Calu3 (cell line): ENCODE measurements around the gene USP2. TPM values are rescaled to one million over a fixed set of nuclear protein-coding genes. Genes with fewer than 3 reads are reported as not detected.

Source experiments
- BruUV-seq: library from RNA; stranded (reverse); fragments of 400-500 nt; replicated peaks from 2 replicates; lab custom pipeline; 2021; lab: Mats Ljungman, UMichigan
- CTCF ChIA-PET: fragments of 300-600 bp; sonication (Branson Sonifier 250); formaldehyde crosslinking; loops from one replicate; lab custom pipeline; 2022; ENCODE audit warnings: antibody characterized with exemption; lab: Charles Lee
- DNase-seq: peaks from one replicate; pipeline ENCODE4 v3.0.0; 2022
- H3K27ac Mint-ChIP-seq: one replicate; pipeline ENCODE4 v1.8.0; 2022; ENCODE audit warnings: mixed read lengths; ENCODE audit not compliant: unreplicated experiment
- H3K27me3 Mint-ChIP-seq: one replicate; pipeline ENCODE4 v1.8.0; 2022; ENCODE audit warnings: mixed read lengths; ENCODE audit not compliant: unreplicated experiment
- H3K36me3 Mint-ChIP-seq: one replicate; pipeline ENCODE4 v1.8.0; 2022; ENCODE audit warnings: mild to moderate bottlenecking, moderate library complexity, mixed read lengths; ENCODE audit not compliant: insufficient read depth, unreplicated experiment
- H3K4me1 Mint-ChIP-seq: one replicate; pipeline ENCODE4 v1.8.0; 2022; ENCODE audit warnings: mild to moderate bottlenecking, low read depth, mixed read lengths; ENCODE audit not compliant: unreplicated experiment
- H3K4me3 Mint-ChIP-seq: one replicate; pipeline ENCODE4 v1.8.0; 2022; ENCODE audit warnings: mild to moderate bottlenecking, low read depth, moderate library complexity, mixed read lengths; ENCODE audit not compliant: unreplicated experiment
- H3K9me3 Mint-ChIP-seq: one replicate; pipeline ENCODE4 v1.8.0; 2022; ENCODE audit warnings: low read depth, mixed read lengths; ENCODE audit not compliant: unreplicated experiment
- intact Hi-C: fragments of 100-400 bp; cut with micrococcal nuclease; formaldehyde crosslinking; loops from one replicate; pipeline ENCODE4 v1.10.0; 2022; ENCODE audit not compliant: unreplicated experiment
- total RNA-seq: library from RNA; stranded (reverse); gene quantifications from 2 replicates; pipeline ENCODE4 v1.2.3, GENCODE V29; 2022
- TF ChIP-seq, protein P1 (sequence below): fragments of 200-600 bp; IDR thresholded peaks from one replicate; pipeline ENCODE4 v1.8.0; 2022; ENCODE audit warnings: antibody characterized with exemption; ENCODE audit not compliant: unreplicated experiment

The USP2 gene
- total RNA-seq, 1 experiment from 2014 or later = 1.1 TPM

DNA sequence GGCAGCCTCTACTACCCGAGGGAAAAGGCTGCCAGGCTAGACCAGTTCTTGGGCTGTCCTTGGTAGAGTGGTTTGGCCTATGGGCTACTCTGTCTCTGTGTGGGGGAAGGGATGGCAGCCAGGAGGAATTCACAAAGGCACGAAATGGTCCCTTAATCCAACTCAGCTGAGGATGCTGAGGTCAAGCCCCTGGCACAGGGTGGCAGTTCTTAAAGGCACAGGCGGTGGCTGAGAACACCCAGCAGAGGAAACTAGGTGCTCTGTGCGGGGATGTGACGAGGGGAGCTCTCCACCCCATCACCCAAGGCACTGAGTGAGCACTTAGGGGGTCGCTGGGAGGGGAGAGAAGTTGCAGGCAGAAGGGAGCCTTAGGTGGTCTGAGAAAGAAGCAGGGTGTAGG lies 34.9 kb downstream of the USP2 start, which contains the start of gene MFRP:
MFRP (minus strand) TSS at position 101 of the 400 bp plus-strand sequence. CDS start 192 bp downstream, outside the sequence.
- CTCF ChIA-PET = no interaction called here
- Mint-ChIP-seq H3K36me3 (peaks cover 4% of the 10 kb centered on the region), H3K27me3 (peaks cover 80% of the 10 kb centered on the region), H3K4me3 (no peak within 1 kb of the TSS), H3K27ac (no peak within 1 kb of the TSS), H3K9me3 (no peaks in the 10 kb centered on the region), H3K4me1 (no peaks in the 10 kb centered on the region)
- intact Hi-C loops = no loop called here
- no TSS peak for BruUV-seq
- TF ChIP-seq, protein P1, sequence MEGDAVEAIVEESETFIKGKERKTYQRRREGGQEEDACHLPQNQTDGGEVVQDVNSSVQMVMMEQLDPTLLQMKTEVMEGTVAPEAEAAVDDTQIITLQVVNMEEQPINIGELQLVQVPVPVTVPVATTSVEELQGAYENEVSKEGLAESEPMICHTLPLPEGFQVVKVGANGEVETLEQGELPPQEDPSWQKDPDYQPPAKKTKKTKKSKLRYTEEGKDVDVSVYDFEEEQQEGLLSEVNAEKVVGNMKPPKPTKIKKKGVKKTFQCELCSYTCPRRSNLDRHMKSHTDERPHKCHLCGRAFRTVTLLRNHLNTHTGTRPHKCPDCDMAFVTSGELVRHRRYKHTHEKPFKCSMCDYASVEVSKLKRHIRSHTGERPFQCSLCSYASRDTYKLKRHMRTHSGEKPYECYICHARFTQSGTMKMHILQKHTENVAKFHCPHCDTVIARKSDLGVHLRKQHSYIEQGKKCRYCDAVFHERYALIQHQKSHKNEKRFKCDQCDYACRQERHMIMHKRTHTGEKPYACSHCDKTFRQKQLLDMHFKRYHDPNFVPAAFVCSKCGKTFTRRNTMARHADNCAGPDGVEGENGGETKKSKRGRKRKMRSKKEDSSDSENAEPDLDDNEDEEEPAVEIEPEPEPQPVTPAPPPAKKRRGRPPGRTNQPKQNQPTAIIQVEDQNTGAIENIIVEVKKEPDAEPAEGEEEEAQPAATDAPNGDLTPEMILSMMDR = no peak
- DNase-seq = no peak

DNA sequence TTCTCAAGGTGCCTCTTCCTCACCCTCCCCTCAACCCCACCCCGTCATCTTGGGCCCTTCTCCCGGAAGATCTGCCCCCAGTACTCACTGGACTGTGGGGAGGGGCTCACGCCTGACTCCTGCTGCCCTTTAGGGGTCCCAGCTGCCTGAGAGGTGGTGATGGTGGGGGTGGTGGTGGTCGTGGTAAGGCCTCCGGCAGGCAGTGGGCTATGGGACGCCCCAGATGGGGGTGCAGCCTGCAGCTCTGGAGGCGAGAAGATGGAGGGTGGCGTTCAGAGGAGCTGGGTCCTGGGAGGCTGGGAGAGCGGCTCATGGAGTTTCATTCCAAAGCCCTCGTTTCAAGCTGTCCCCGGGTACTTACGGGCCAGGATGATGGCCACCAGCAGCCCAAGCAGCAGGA lies 35.8 kb downstream of the USP2 start:
- no peak for DNase-seq
- H3K27me3 Mint-ChIP-seq = peaks cover 80% of the 10 kb centered on the region
- H3K9me3 Mint-ChIP-seq = no peaks in the 10 kb centered on the region
- H3K4me3 Mint-ChIP-seq = no peak overlapping the region
- BruUV-seq = no TSS peak
- TF ChIP-seq, protein P1 = no peak
- CTCF ChIA-PET = no interaction called here
- H3K36me3 Mint-ChIP-seq = peaks cover 4% of the 10 kb centered on the region
- peaks cover 6% of the 10 kb centered on the region for H3K4me1 Mint-ChIP-seq
- no peak overlapping the region for H3K27ac Mint-ChIP-seq
- intact Hi-C loops = no loop called here

DNA sequence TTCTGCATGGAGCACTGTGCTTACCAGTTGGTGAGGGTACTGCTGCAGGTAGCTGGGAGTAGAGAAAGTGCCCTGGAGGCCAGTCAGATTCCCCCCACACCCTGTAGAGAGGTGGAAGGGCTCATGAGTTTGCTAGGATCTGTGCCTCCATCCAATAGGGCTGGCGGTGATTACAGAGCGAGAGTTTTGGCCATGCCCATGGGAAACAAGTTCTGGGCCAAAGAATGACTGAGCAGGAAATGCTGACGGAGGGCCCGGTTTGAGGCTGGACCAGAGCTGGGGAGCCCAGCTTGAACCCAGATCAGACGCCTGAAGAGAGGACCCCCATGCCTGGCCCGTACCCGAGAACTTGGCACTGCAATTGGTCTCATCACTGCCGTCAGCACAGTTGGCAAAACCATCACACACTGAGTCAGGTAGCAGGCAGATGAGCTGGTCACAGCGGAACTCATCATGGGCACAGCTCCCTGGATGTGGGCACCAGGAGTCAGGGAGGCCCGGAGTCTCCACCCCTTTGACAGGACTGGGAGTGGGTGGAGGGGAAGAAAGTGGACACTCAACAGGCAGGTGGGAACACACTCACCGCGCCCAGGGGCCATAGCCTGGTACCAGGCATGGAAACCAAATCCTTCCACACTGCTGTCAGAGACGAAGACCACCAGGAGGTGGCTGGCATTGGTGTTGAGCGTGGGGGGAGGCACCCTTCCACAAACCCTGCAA lies 37.0 kb downstream of the USP2 start:
- intact Hi-C loops = no loop called here
- Mint-ChIP-seq H3K4me1 (peaks cover 8% of the 10 kb centered on the region), H3K36me3 (peaks cover 4% of the 10 kb centered on the region), H3K4me3 (no peak overlapping the region), H3K27me3 (peaks cover 74% of the 10 kb centered on the region), H3K27ac (no peak overlapping the region), H3K9me3 (no peaks in the 10 kb centered on the region)
- no TSS peak for BruUV-seq
- CTCF ChIA-PET = no interaction called here
- TF ChIP-seq, protein P1 = no peak
- no peak for DNase-seq

DNA sequence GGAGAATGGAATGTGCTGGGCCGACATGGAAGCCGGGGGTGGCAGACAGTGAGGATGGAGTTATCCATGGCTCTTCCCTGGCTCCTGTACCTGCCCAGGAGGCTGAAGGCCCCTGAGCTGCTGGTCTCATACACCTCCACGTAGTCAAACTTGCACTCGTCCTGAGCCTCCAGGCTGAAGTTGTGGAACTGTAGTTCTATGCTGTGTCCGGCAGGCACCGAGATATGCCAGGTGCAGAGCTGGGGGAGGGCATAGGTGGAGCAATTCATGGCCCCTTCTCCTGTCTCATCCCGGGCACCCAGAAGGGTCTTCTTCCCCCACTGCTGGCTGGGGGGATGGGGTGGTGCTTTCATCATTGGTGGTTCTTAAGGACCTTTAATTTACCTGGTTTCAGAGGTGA lies 37.8 kb downstream of the USP2 start:
- no TSS peak for BruUV-seq
- H3K36me3 Mint-ChIP-seq = peaks cover 8% of the 10 kb centered on the region
- no peak overlapping the region for H3K4me3 Mint-ChIP-seq
- no peak for DNase-seq
- TF ChIP-seq, protein P1 = no peak
- CTCF ChIA-PET = interaction anchor here (0.6 kb wide), 1 partner anchor 242 kb away, joined by 3 read pairs; the partner anchor contains the start of gene DPAGT1
- H3K27ac Mint-ChIP-seq = no peak overlapping the region
- no peaks in the 10 kb centered on the region for H3K9me3 Mint-ChIP-seq
- H3K27me3 Mint-ChIP-seq = peaks cover 74% of the 10 kb centered on the region
- H3K4me1 Mint-ChIP-seq = peaks cover 8% of the 10 kb centered on the region
- intact Hi-C loops = no loop called here
